ENCODE results near the gene ADAP1. TPM values are rescaled to one million over a fixed set of nuclear protein-coding genes. Genes with fewer than 3 reads are reported as not detected.

The ADAP1 gene
- total and polyA plus RNA-seq, 8 donors = 10.9 to 41.2 (median 14.4) TPM

DNA sequence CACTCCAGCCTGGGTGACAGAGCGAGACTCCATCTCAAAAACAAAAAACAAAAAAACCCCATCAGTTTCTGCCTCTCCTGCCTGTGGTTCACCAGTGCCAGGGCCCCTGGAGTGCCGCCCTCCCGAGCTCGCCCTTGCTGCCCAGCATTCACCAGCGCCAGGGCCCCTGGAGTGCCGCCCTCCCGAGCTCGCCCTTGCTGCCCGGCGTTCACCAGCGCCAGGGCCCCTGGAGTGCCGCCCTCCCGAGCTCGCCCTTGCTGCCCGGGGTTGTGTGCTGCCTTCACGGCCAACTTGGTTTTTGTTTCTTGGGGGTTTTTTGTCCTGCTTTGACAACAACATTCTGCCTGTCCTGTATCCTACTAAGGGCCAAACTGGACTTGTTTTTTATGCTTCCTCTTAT lies 91.4 kb downstream of the ADAP1 start:
- intact Hi-C loops (cut with DNase I) = loop anchor here in 2 of 3 donors (10.0 kb wide), 1 partner anchor 538 kb away; no protein-coding TSS in a partner anchor
- 91 to 99% methylated on average over 16 of the region's 16 CpGs for WGBS, 2 donors

DNA sequence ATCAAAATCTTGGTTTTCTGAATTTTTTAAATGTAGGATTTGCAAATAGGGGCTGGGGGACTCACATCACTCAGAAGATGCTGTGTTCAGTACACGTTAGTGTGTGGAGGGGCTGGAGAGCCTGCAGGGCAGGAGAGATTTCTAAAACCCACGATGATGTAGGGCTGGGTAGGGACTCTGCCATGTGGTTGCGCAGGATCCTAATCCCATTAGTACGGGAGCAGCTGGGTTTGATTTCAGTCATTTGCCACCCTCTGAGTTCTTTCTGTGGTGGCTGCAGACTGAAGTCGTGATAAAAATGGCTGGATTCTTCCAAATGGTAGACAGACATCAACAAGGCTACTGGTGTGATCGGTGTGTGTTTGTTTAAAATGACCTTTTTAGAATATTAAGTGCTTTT lies 92.3 kb downstream of the ADAP1 start:
- 97% methylated on average over 6 of the region's 6 CpGs for WGBS, 2 donors
- no peak for TF ChIP-seq CTCF (IDR thresholded peaks at IDR 0.05)
- H3K4me1 ChIP-seq = no peaks in the 10 kb centered on the region
- no peak for FAIRE-seq
- H3K4me3 ChIP-seq = no peak overlapping the region
- H3K9me3 ChIP-seq = no peaks in the 10 kb centered on the region
- intact Hi-C loops (cut with DNase I) = loop anchor here in 2 of 3 donors (10.0 kb wide), 1 partner anchor 537 kb away; no protein-coding TSS in a partner anchor
- H3K27ac ChIP-seq = no peak overlapping the region
- peaks cover 0 to 52% (median 2%) of the 10 kb centered on the region in 3 donors for H3K36me3 ChIP-seq
- ATAC-seq = no peak
- H3K27me3 ChIP-seq = no peaks in the 10 kb centered on the region
- DNase-seq = no peak

More for the DNA sequence above, 91.4 kb downstream of the ADAP1 start:
- ATAC-seq (no peak), FAIRE-seq (no peak), DNase-seq (peak in 2 of 6 donors; percentile 11 to 24)
- H3K4me3 ChIP-seq = no peak overlapping the region
- no peaks in the 10 kb centered on the region for H3K9me3 ChIP-seq
- H3K27ac ChIP-seq = no peak overlapping the region
- no peak for TF ChIP-seq CTCF (IDR thresholded peaks at IDR 0.05)
- no peaks in the 10 kb centered on the region for H3K27me3 ChIP-seq
- H3K36me3 ChIP-seq = peaks cover 0 to 56% (median 2%) of the 10 kb centered on the region in 3 donors
- no peaks in the 10 kb centered on the region for H3K4me1 ChIP-seq

GRCh38 chr7:861222-861621 lies 93.3 kb downstream of the ADAP1 start:
- 41 to 42% methylated on average over 9 of the region's 9 CpGs for WGBS, 2 donors
- H3K4me1 ChIP-seq = no peaks in the 10 kb centered on the region
- no peak for TF ChIP-seq CTCF (IDR thresholded peaks at IDR 0.05)
- intact Hi-C loops (cut with DNase I) = loop anchor here in 2 of 3 donors (10.0 kb wide), 1 partner anchor 536 kb away; no protein-coding TSS in a partner anchor
- peak in 3 of 4 donors; percentile 37 to 63 (median 62) for ATAC-seq
- DNase-seq = peak in 2 of 6 donors; percentile 1 to 8
- no peak overlapping the region for H3K27ac ChIP-seq
- no peak for FAIRE-seq
- H3K9me3 ChIP-seq = no peaks in the 10 kb centered on the region
- no peak overlapping the region for H3K4me3 ChIP-seq
- peaks cover 0 to 58% (median 2%) of the 10 kb centered on the region in 3 donors for H3K36me3 ChIP-seq
- H3K27me3 ChIP-seq = no peaks in the 10 kb centered on the region

DNA sequence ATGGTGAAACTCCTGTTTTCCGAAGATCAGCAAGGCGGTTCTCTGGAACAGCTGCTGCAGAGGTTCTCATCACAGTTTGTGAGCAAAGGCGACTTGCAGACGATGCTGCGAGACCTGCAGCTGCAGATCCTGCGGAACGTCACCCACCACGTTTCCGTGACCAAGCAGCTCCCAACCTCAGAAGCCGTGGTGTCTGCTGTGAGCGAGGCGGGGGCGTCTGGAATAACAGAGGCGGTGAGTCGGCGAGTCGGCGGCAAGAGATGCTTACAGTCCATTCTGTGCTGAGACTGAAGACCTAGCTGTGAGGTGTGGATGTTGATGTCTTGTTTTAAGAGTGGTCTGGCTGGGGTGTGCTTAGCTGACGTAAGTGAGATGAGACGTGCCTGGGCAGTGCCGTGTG lies 94.3 kb downstream of the ADAP1 start:
- no peak overlapping the region for H3K27ac ChIP-seq
- 92 to 97% methylated on average over 21 of the region's 21 CpGs for WGBS, 2 donors
- H3K9me3 ChIP-seq = no peaks in the 10 kb centered on the region
- intact Hi-C loops (cut with DNase I) = loop anchor here in 2 of 3 donors (10.0 kb wide), 1 partner anchor 535 kb away; no protein-coding TSS in a partner anchor
- no peak for TF ChIP-seq CTCF (IDR thresholded peaks at IDR 0.05)
- ATAC-seq (no peak), FAIRE-seq (no peak), DNase-seq (peak in 2 of 6 donors; percentile 14 to 27)
- no peak overlapping the region for H3K4me3 ChIP-seq
- H3K36me3 ChIP-seq = peaks cover 0 to 58% (median 2%) of the 10 kb centered on the region in 3 donors
- no peaks in the 10 kb centered on the region for H3K27me3 ChIP-seq
- H3K4me1 ChIP-seq = no peaks in the 10 kb centered on the region

- H3K27ac ChIP-seq = no peak overlapping the region
- no peaks in the 10 kb centered on the region for H3K4me1 ChIP-seq
- peak in 2 of 6 donors; percentile 3 to 22 for DNase-seq
- 90% methylated on average over 16 of the region's 16 CpGs for WGBS, 2 donors
- H3K36me3 ChIP-seq = peaks cover 0 to 65% (median 2%) of the 10 kb centered on the region in 3 donors
- TF ChIP-seq CTCF (IDR thresholded peaks at IDR 0.05) = no peak
- intact Hi-C loops (cut with DNase I) = loop anchor here in 2 of 3 donors (10.0 kb wide), 1 partner anchor 535 kb away; no protein-coding TSS in a partner anchor
- ATAC-seq = no peak
- no peak overlapping the region for H3K4me3 ChIP-seq
- H3K9me3 ChIP-seq = no peaks in the 10 kb centered on the region
- H3K27me3 ChIP-seq = no peaks in the 10 kb centered on the region
- no peak for FAIRE-seq
These were observed 95.0 kb downstream of the ADAP1 start for GRCh38 chr7:859359-860030.
